WERI-Rb-1 (cell line): ENCODE results near the gene RPS6KC1.

ENCODE experiments used
- DNase-seq: peaks from one replicate; pipeline ENCODE4 v3.0.0-alpha.2; 2020
- H3K27ac ChIP-seq: fragments of 250-450 bp; sonication (Bioruptor Pico); 2 replicates; pipeline ENCODE4 v1.5.1; 2020; ENCODE audit warnings: mild to moderate bottlenecking, moderate library complexity
- H3K27me3 ChIP-seq: fragments of 250-450 bp; sonication (Bioruptor Pico); 2 replicates; pipeline ENCODE4 v1.5.1; 2021; ENCODE audit warnings: mild to moderate bottlenecking, low read depth, moderate library complexity; ENCODE audit not compliant: insufficient read depth, severe bottlenecking
- H3K36me3 ChIP-seq: fragments of 250-450 bp; sonication (Bioruptor Pico); 2 replicates; pipeline ENCODE4 v1.5.1; 2020; ENCODE audit warnings: mild to moderate bottlenecking, moderate library complexity
- H3K4me3 ChIP-seq: 2 replicates; pipeline ENCODE4 v1.5.1; 2011; ENCODE audit warnings: low read depth, mild to moderate bottlenecking, control low read depth, low read length
- H3K9me3 ChIP-seq: fragments of 250-450 bp; sonication (Bioruptor Pico); 2 replicates; pipeline ENCODE4 v1.5.1; 2021; ENCODE audit warnings: mild to moderate bottlenecking, moderate library complexity; ENCODE audit not compliant: severe bottlenecking
- CTCF ChIP-seq: IDR thresholded peaks from 2 replicates; pipeline ENCODE4 v1.5.1; 2011; ENCODE audit warnings: low read depth, mild to moderate bottlenecking, control low read depth, inconsistent platforms, low read length

RPS6KC1 gene

GRCh38 chr1:213053455-213053854, 2.4 kb downstream of the RPS6KC1 start:
- Histone ChIP-seq H3K4me3 (no peak overlapping the region), H3K27ac (no peak overlapping the region), H3K27me3 (no peaks in the 10 kb centered on the region), H3K9me3 (peaks cover 6% of the 10 kb centered on the region), H3K36me3 (peaks cover 2% of the 10 kb centered on the region; the same call in 1 of the 2 replicates)
- DNase-seq = no peak
- no peak for TF ChIP-seq CTCF

- no peak for TF ChIP-seq CTCF
- H3K4me3 ChIP-seq = no peak overlapping the region
- H3K9me3 ChIP-seq = peaks cover 7% of the 10 kb centered on the region
- no peak for DNase-seq
- no peak overlapping the region for H3K27ac ChIP-seq
- peaks cover 2% of the 10 kb centered on the region; the same call in 1 of the 2 replicates for H3K36me3 ChIP-seq
- H3K27me3 ChIP-seq = no peaks in the 10 kb centered on the region
Observed at GRCh38 chr1:213054142-213054541, 3.1 kb downstream of the RPS6KC1 start.

GRCh38 chr1:213054733-213055591, 3.9 kb downstream of the RPS6KC1 start:
- H3K4me3 ChIP-seq = no peak overlapping the region
- no peaks in the 10 kb centered on the region for H3K27me3 ChIP-seq
- no peak for TF ChIP-seq CTCF
- no peak overlapping the region for H3K27ac ChIP-seq
- H3K9me3 ChIP-seq = peaks cover 9% of the 10 kb centered on the region
- peaks cover 2% of the 10 kb centered on the region; the same call in 1 of the 2 replicates for H3K36me3 ChIP-seq
- DNase-seq = no peak

- no peaks in the 10 kb centered on the region for H3K27me3 ChIP-seq
- H3K9me3 ChIP-seq = peaks cover 6% of the 10 kb centered on the region
Observed at GRCh38 chr1:213055767-213056166, 4.7 kb downstream of the RPS6KC1 start.

GRCh38 chr1:213057264-213058059, 6.4 kb downstream of the RPS6KC1 start:
- no peak overlapping the region for H3K4me3 ChIP-seq
- no peak for DNase-seq
- TF ChIP-seq CTCF = no peak
- H3K36me3 ChIP-seq = no peaks in the 10 kb centered on the region
- H3K27ac ChIP-seq = no peak overlapping the region
- peaks cover 3% of the 10 kb centered on the region for H3K9me3 ChIP-seq
- no peaks in the 10 kb centered on the region for H3K27me3 ChIP-seq

More at GRCh38 chr1:213055767-213056166, 4.7 kb downstream of the RPS6KC1 start:
- no peak overlapping the region for H3K27ac ChIP-seq
- H3K4me3 ChIP-seq = no peak overlapping the region
- H3K36me3 ChIP-seq = peaks cover 2% of the 10 kb centered on the region; the same call in 1 of the 2 replicates
- no peak for DNase-seq
- no peak for TF ChIP-seq CTCF
